Endothelial cell of umbilical vein (primary cell): ENCODE results near the gene ZNRF1. TPM values are rescaled to one million over a fixed set of nuclear protein-coding genes. Genes with fewer than 3 reads are reported as not detected.

ENCODE experiments used
- BruUV-seq: library from RNA; stranded (reverse); fragments of 400-500 nt; replicated peaks from 2 replicates; lab custom pipeline; 2021; lab: Mats Ljungman, UMichigan
- CTCF ChIA-PET: fragments of 300-600, 350-600 bp; sonication (Branson Sonifier 250); formaldehyde crosslinking; loops from one replicate; lab custom pipeline; 2021; ENCODE audit warnings: antibody characterized with exemption, inconsistent platforms; lab: Charles Lee
- POLR2A ChIA-PET: fragments of 300-600, 350-600 bp; sonication (Branson Sonifier 250); formaldehyde crosslinking; loops from one replicate; lab custom pipeline; 2021; ENCODE audit warnings: antibody characterized with exemption, inconsistent platforms; lab: Charles Lee
- DNase-seq: peaks from one replicate; pipeline ENCODE4 v3.0.0-alpha.2; 2011; ENCODE audit warnings: low read depth, low spot score
- FAIRE-seq: peaks from 2 replicates; lab custom pipeline; 2011; peaks lifted over from hg19 to GRCh38; lab: Jason Lieb, UNC
- H2AFZ ChIP-seq: 2 replicates; pipeline ENCODE4 v1.6.0; 2012; ENCODE audit warnings: low read depth, low read length, control low read depth, inconsistent platforms
- H3K27ac ChIP-seq: 2 replicates; pipeline ENCODE4 v1.5.1; 2011; ENCODE audit warnings: low read depth, mild to moderate bottlenecking, control low read depth, low read length, moderate library complexity; ENCODE audit not compliant: insufficient read depth
- H3K27me3 ChIP-seq, 2 experiments: 2 replicates each; pipeline versions ENCODE4 v1.6.0 to v1.6.1; 2011; ENCODE audit warnings: low read length in 2 of 2, mixed read lengths in 1 of 2; ENCODE audit not compliant: control insufficient read depth in 2 of 2, insufficient read depth in 2 of 2
- H3K36me3 ChIP-seq, 2 experiments: 2 replicates in 1 of 2; 3 replicates in 1 of 2; pipeline ENCODE4 v1.5.1; 2011; ENCODE audit warnings: low read length in 2 of 2, mild to moderate bottlenecking in 1 of 2, moderate library complexity in 1 of 2; ENCODE audit not compliant: control insufficient read depth in 2 of 2, insufficient read depth in 2 of 2; ENCODE audit errors: extremely low read depth in 1 of 2
- H3K4me1 ChIP-seq: 3 replicates; pipeline ENCODE4 v1.5.1; 2011; ENCODE audit warnings: mild to moderate bottlenecking, low read length; ENCODE audit not compliant: control insufficient read depth, insufficient read depth; ENCODE audit errors: extremely low read depth
- H3K4me2 ChIP-seq: 2 replicates; pipeline ENCODE4 v1.6.1; 2011; ENCODE audit warnings: low read length, control low read depth, mixed read lengths; ENCODE audit not compliant: insufficient read depth
- H3K4me3 ChIP-seq, 3 experiments: fragments of 200-600 bp in 1 of 3; sonication (generic), shearing (Covaris generic) in 1 of 3; replicated peaks in 1 of 3; 2 replicates each; pipeline ENCODE4 v1.5.1; 2011 to 2016; ENCODE audit warnings: control low read depth in 3 of 3, low read length in 3 of 3, mild to moderate bottlenecking in 2 of 3, inconsistent platforms in 1 of 3, low read depth in 1 of 3, moderate library complexity in 1 of 3; ENCODE audit not compliant: insufficient read depth in 1 of 3
- H3K79me2 ChIP-seq: 2 replicates; pipeline ENCODE4 v1.6.0; 2012; ENCODE audit warnings: low read length, inconsistent platforms; ENCODE audit not compliant: control insufficient read depth, insufficient read depth
- H3K9ac ChIP-seq: replicated peaks from 2 replicates; pipeline ENCODE3; 2011; ENCODE audit warnings: low read length, control low read depth; ENCODE audit not compliant: insufficient read depth; ENCODE audit errors: extremely low read depth
- H3K9me1 ChIP-seq: replicated peaks from 3 replicates; pipeline ENCODE4 v1.6.0; 2011; ENCODE audit warnings: mild to moderate bottlenecking, low read length; ENCODE audit not compliant: control insufficient read depth, insufficient read depth; ENCODE audit errors: extremely low read depth
- H3K9me3 ChIP-seq: replicated peaks from 2 replicates; pipeline ENCODE4 v1.5.1; 2012; ENCODE audit warnings: low read length, inconsistent platforms; ENCODE audit not compliant: control insufficient read depth, insufficient read depth
- H4K20me1 ChIP-seq: replicated peaks from 2 replicates; pipeline ENCODE3; 2011; ENCODE audit warnings: mild to moderate bottlenecking, low read length; ENCODE audit not compliant: control insufficient read depth, insufficient read depth; ENCODE audit errors: extremely low read depth
- FOS ChIP-seq: IDR thresholded peaks from 2 replicates; pipeline ENCODE4 v1.6.1; 2011; ENCODE audit warnings: mild to moderate bottlenecking, low read length, moderate library complexity, borderline replicate concordance; ENCODE audit not compliant: insufficient read depth
- MYC ChIP-seq: IDR thresholded peaks from one replicate; pipeline ENCODE4 v1.6.1; 2011; ENCODE audit warnings: mild to moderate bottlenecking, low read depth, low read length
- POLR2A ChIP-seq: IDR thresholded peaks from 2 replicates; pipeline ENCODE4 v1.6.1; 2012; ENCODE audit warnings: low read depth, mild to moderate bottlenecking, control low read depth, low read length
- POLR2AphosphoS5 ChIP-seq: IDR thresholded peaks from 2 replicates; pipeline ENCODE4 v1.6.1; 2012; ENCODE audit warnings: low read depth, mild to moderate bottlenecking, control low read depth, low read length, moderate library complexity; ENCODE audit not compliant: insufficient read depth
- dilution Hi-C: fragments of 300-500 bp; cut with MboI; formaldehyde crosslinking; loops from one replicate; pipeline ENCODE4 v1.15.0; 2019; ENCODE audit warnings: low sequenced_read_pairs; ENCODE audit not compliant: extremely low pct_ligation_motif_present
- intact Hi-C: fragments of 100-400 bp; cut with micrococcal nuclease; formaldehyde crosslinking; loops from one replicate; pipeline ENCODE4 v1.10.0; 2022
- polyA plus RNA-seq, 4 experiments: library from polyadenylated mRNA; depleted of rRNA in 3 of 4; stranded (reverse) in 3 of 4; unstranded in 1 of 4; fragments of >200 nt; gene quantifications; 2 replicates each; pipeline versions ENCODE4 v1.2.1 to v1.2.3, GENCODE V29; 2011 to 2012; ENCODE audit warnings: missing spikeins in 1 of 4
- total RNA-seq: library from RNA; stranded (reverse); gene quantifications from 2 replicates; pipeline ENCODE4 v1.2.3, GENCODE V29; 2021
- TF ChIP-seq, protein P1 (sequence below), 2 donors: IDR thresholded peaks; 1 replicate in 1 of 2; 2 replicates in 1 of 2; pipeline ENCODE4 v1.5.1; 2011; ENCODE audit warnings: low read length in 2 of 2, mild to moderate bottlenecking in 2 of 2, moderate library complexity in 2 of 2, control low read depth in 1 of 2, inconsistent platforms in 1 of 2, low read depth in 1 of 2; ENCODE audit not compliant: insufficient read depth in 1 of 2; ENCODE audit errors: extremely low read depth in 1 of 2

Gene ZNRF1
- total and polyA plus RNA-seq, 2 donors (not counting 3 experiments of a cell fraction or from before 2014, with no cell fraction given) = 23.7 to 34.9 TPM

DNA sequence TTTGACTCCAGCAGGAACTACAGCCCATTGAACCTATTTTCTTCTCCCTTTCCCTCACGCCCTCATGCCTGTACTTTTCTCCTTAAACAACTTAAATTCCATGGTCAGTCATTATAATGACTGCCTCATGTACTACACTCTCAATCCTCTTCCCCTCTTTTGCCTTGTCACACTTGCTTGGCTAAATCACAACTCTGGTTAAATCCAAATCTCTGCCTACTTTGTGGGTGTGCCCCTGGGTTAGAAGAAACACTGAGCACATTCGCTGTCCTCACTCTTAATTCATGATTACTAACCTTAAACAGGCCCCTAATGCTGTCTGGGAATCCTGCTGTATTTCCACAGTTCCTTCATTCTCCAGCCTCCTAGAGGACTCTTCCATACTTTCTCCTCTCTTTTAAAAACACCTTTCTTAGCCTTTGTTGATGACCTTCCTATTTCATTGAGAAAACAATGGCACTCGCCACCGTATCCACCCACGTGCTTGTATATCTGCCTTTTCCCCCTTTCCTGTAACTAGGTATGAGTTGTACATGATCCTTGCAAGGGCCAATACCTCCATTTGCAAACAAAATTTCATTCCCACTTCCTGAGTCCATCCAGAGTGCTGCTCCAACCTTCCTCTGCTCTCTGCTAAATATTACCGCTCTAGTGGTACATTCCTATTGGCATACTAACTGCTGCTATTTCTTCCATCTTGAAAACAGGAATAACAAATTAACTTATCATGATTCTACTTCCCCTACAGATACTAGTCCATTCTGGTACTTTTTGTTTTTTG, 28.9 kb downstream of the ZNRF1 start:
- Histone ChIP-seq H2AFZ (no peak overlapping the region), H3K79me2 (peaks cover 37% of the 10 kb centered on the region), H3K9me1 (no peaks in the 10 kb centered on the region), H3K9me3 (no peaks in the 10 kb centered on the region), H3K4me3 (no peak overlapping the region), H3K4me1 (peaks cover 33% of the 10 kb centered on the region), H3K36me3 (no peaks in the 10 kb centered on the region), H3K27me3 (no peaks in the 10 kb centered on the region), H3K9ac (no peak overlapping the region), H4K20me1 (no peaks in the 10 kb centered on the region), H3K27ac (peak overlapping the region; percentile 6), H3K4me2 (no peak overlapping the region)
- intact Hi-C loops (loop anchor here (2.0 kb wide), 1 partner anchor 15 kb away; no protein-coding TSS in a partner anchor), dilution Hi-C loops (no loop called here)
- TF ChIP-seq, protein P1, sequence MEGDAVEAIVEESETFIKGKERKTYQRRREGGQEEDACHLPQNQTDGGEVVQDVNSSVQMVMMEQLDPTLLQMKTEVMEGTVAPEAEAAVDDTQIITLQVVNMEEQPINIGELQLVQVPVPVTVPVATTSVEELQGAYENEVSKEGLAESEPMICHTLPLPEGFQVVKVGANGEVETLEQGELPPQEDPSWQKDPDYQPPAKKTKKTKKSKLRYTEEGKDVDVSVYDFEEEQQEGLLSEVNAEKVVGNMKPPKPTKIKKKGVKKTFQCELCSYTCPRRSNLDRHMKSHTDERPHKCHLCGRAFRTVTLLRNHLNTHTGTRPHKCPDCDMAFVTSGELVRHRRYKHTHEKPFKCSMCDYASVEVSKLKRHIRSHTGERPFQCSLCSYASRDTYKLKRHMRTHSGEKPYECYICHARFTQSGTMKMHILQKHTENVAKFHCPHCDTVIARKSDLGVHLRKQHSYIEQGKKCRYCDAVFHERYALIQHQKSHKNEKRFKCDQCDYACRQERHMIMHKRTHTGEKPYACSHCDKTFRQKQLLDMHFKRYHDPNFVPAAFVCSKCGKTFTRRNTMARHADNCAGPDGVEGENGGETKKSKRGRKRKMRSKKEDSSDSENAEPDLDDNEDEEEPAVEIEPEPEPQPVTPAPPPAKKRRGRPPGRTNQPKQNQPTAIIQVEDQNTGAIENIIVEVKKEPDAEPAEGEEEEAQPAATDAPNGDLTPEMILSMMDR (IDR thresholded peaks at IDR 0.05; ENCODE audit: extremely low read depth in 1 of 2, insufficient read depth in 1 of 2, low read depth in 1 of 2, low read length in 2 of 2) = no peak
- no peak for TF ChIP-seq POLR2AphosphoS5
- TF ChIP-seq FOS = no peak
- no peak for TF ChIP-seq POLR2A
- no peak for TF ChIP-seq MYC
- ChIA-PET CTCF (interaction anchor here (0.8 to 1.8 kb wide), 2 partner anchors 10 to 84 kb away, joined by 3 to 9 read pairs; no protein-coding TSS in a partner anchor), POLR2A (no interaction called here)
- DNase-seq (peak; percentile 44), FAIRE-seq (peak; percentile 18)
- BruUV-seq = no TSS peak
